GM06990 (cell line): ENCODE data around the gene STK16.

Experiments used
- DNase-seq: peaks from one replicate; pipeline ENCODE4 v3.0.0-alpha.2; 2011; ENCODE audit not compliant: insufficient read length; ENCODE audit errors: extremely low read depth
- H3K27me3 ChIP-seq: replicated peaks from 2 replicates; pipeline ENCODE4 v1.6.0; 2011; ENCODE audit warnings: low read length; ENCODE audit not compliant: control insufficient read depth, insufficient read depth
- H3K36me3 ChIP-seq: 2 replicates; pipeline ENCODE4 v1.5.1; 2011; ENCODE audit warnings: low read length; ENCODE audit not compliant: control insufficient read depth, insufficient read depth
- H3K4me3 ChIP-seq: replicated peaks from 2 replicates; pipeline ENCODE4 v1.5.1; 2011; ENCODE audit warnings: low read depth, mild to moderate bottlenecking, control low read depth, low read length
- TF ChIP-seq, protein P1 (sequence below): IDR thresholded peaks from 2 replicates; pipeline ENCODE4 v1.5.1; 2011; ENCODE audit warnings: low read length, control low read depth, mild to moderate bottlenecking, inconsistent platforms; ENCODE audit not compliant: insufficient read depth, poor library complexity, severe bottlenecking

The STK16 gene

GRCh38 chr2:219207884-219208740 is 37.2 kb upstream of the STK16 start:
- Histone ChIP-seq H3K27me3 (no peaks in the 10 kb centered on the region), H3K4me3 (no peak overlapping the region), H3K36me3 (peaks cover 13% of the 10 kb centered on the region)
- TF ChIP-seq, protein P1, sequence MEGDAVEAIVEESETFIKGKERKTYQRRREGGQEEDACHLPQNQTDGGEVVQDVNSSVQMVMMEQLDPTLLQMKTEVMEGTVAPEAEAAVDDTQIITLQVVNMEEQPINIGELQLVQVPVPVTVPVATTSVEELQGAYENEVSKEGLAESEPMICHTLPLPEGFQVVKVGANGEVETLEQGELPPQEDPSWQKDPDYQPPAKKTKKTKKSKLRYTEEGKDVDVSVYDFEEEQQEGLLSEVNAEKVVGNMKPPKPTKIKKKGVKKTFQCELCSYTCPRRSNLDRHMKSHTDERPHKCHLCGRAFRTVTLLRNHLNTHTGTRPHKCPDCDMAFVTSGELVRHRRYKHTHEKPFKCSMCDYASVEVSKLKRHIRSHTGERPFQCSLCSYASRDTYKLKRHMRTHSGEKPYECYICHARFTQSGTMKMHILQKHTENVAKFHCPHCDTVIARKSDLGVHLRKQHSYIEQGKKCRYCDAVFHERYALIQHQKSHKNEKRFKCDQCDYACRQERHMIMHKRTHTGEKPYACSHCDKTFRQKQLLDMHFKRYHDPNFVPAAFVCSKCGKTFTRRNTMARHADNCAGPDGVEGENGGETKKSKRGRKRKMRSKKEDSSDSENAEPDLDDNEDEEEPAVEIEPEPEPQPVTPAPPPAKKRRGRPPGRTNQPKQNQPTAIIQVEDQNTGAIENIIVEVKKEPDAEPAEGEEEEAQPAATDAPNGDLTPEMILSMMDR, result no peak
- DNase-seq, result no peak

DNA sequence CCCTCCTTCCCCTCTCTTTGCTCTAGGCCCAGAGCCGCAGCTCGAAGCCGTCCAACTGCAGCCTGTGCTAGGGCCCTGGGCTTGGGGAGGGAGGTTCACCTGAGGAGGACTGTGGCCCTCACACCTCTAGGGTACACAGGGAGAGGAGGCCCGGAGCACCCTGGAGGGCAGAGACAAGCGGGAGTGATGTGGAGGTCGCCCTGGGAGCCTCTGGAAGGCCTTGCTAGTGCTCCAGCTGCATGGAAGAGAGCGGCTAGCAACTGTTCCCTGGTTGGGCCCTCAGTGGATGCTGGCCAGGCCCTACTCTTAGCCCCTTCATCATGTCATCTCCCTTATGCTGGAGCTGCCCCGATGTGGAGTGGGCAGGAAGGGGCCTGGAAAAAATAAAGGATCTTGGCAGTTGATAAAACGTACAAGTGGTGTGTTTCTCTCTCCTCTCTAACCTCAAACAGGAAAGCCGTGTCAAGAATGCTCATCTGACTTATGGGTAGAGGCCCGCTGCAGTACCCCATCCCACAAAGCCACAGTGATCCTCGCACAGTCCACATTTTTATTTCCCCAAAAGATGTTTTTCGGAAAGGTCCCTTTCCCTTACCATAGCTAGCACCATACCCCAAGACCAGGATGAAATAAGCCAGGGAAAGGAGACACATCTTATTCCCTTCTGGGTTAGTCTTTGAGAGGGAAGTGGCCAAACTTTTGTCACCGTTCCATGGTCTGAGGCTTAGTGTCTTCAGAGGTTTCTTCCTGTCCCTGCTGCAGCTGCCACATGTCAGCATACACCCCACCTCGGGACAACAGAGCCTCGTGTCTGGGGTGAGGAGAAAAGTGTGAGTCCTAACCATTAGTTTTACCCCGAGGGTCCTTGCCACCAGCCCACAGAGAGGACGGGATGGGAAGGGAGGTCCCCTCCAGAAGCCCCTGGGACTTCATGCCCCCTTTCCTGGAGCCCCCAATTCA is 35.8 kb upstream of the STK16 start:
- no peak overlapping the region for H3K4me3 ChIP-seq
- TF ChIP-seq, protein P1, result no peak
- no peak for DNase-seq
- H3K36me3 ChIP-seq, result peaks cover 15% of the 10 kb centered on the region
- no peaks in the 10 kb centered on the region for H3K27me3 ChIP-seq

DNA sequence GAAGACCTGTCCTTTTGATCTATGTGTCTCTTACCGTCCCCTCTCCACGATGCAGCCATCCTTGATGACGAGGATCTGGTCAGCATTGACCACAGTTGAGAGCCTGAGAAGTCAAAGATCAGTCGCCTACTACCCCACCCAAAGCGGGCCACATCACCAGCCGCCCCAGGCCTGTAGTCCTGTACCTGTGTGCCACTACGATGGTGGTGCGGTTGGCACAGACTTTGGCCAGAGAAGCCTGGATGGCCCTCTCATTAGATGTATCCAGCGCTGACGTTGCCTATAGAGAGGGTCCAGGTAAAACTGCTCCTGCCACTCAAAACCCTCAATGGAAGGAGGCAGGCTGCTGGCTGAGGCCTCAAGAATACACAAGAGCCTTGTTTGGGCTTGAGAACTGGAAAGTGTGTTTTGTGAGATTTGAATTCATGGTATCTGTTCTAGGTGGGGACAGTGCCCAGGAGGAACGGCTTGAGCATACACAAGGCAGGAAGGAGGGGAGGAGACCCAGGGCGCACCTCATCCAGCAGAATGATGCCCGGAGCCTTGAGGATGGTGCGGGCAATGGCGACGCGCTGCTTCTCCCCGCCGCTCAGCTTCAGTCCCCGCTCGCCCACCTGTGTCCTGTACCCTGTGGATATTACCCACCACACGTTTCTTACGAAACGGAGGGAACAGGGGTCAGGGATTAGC is 34.9 kb upstream of the STK16 start:
- no peaks in the 10 kb centered on the region for H3K27me3 ChIP-seq
- H3K4me3 ChIP-seq, result no peak overlapping the region
- no peak for DNase-seq
- TF ChIP-seq, protein P1, result no peak
- peaks cover 15% of the 10 kb centered on the region for H3K36me3 ChIP-seq

DNA sequence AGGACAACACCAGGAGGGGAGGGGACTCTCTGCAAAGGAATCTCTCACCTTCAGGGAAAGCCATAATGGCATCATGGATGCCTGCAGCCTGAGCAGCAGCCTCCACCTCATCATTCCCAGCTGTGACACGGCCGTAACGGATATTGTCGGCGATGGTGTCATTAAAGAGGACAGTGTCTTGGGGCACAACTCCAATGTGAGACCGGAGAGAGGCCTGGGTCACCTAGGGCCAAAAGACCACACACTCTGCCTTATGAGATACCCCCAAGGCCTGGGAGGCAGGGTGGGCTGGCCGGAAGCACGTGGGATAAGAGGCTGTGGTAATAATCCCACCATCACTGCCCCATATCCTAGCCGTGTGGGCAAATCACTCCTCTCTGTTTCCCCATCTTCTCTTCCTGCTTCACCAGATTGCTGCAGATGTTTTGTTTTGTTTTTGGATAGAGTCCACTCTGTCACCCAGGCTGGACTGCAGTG is 34.4 kb upstream of the STK16 start:
- H3K27me3 ChIP-seq, result no peaks in the 10 kb centered on the region
- H3K4me3 ChIP-seq, result no peak overlapping the region
- TF ChIP-seq, protein P1, result no peak
- DNase-seq, result no peak
- H3K36me3 ChIP-seq, result peaks cover 15% of the 10 kb centered on the region

DNA sequence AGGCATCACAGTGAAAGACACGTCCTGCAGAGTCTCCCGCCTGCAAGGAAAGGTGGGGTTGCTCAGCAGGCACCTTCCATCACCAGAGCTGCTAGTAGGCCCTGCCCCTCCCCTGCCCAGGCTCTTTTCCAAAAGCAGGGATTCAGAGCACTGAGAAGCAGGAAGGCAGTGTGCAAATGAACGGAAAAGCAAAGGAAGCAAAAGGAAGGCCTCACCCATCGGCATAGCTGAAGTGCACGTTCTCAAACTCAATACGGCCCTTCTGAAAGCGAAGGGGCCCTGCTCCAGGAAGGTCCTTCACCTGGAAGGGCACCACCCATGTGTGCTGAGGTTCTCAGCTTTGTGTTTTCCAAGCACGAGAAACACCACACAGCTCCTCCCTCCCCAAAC is 32.3 kb upstream of the STK16 start:
- TF ChIP-seq, protein P1, result no peak
- Histone ChIP-seq H3K36me3 (peaks cover 17% of the 10 kb centered on the region), H3K4me3 (no peak overlapping the region), H3K27me3 (no peaks in the 10 kb centered on the region)
- DNase-seq, result no peak
